NCI-H1417 (cell line): ENCODE data around the gene RNLS.

Source experiments
- DNase-seq, 3 experiments: peaks; one replicate each; lab custom pipeline; 2025; lab: John Stamatoyannopoulos, UW

The RNLS gene

DNA sequence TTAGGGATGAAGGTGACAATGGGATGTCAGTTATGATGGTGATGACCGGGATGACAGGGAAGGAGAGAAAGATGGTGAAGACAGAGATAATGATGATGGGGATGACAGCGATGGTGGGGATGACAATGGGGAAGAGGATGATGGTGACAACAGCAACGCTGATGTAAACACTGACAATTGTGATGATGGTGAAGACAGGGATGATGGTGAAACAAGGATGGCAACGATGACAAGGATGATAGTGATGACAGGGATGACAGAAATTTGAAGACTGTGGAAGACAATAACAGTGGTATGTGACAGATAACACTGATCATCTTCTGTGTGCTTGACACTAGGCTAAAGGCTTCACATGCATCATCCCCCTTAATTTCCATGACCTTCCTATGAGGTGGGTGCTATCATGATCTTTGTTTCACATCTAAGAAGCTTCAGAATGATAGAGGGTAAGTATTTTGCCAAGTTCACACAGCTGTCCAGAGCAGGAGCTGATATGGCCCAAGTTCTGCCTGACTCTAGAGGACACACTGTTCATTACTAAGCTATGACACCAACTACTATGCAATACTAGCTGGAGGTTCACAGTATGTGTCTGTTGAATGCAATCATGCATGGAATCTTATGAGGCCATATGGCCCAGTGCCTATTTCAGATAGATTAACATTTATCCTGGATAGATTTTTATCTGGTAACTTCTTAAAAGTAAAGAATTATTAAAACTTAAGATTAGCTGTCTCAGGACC, 105.6 kb downstream of the RNLS start:
- DNase-seq = no peak

DNA sequence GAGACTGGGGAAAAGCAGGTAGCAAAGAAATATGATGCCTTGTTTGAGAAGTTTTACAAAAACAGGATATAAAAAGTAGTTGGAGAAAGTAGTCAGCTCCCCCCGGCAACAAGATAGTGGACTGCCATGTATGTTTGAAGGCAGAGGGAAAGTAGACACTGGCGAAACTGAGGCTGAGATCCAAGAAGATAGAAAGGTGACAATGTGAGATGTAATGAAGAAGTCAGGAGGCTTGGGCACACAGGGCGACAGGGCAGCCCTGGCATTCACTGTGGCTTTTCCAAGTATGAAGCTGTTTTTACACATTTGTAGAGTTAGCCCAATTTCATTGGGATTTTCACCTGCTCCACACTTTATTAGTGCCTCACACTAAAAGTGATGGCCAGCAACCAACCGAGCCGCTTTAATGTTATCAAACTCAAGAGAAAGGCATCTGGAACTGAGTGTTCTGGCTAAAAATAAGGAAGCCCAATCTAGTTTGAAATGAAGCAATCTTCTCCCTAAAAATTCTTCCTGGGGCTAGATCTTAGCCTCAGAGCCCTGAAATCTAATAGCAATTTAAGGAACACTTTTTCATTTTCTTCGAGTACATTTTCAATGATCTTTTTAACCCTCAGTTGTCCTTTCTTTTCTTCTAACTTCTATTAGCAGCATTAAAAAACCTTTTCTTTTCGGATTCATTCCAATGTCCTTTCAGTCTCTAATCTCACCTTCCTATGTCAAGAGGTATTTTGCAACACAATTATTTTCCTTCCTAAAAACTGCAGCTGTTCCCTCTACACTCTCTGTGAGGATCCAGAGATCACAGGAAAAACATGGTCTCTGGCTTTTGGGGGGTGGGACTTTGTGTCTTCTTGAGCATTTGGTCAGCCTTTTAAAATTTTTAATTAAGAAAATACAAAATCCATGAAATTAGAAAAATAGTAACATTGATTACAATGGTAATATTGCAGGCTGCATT, 108.0 kb downstream of the RNLS start:
- DNase-seq = no peak

DNA sequence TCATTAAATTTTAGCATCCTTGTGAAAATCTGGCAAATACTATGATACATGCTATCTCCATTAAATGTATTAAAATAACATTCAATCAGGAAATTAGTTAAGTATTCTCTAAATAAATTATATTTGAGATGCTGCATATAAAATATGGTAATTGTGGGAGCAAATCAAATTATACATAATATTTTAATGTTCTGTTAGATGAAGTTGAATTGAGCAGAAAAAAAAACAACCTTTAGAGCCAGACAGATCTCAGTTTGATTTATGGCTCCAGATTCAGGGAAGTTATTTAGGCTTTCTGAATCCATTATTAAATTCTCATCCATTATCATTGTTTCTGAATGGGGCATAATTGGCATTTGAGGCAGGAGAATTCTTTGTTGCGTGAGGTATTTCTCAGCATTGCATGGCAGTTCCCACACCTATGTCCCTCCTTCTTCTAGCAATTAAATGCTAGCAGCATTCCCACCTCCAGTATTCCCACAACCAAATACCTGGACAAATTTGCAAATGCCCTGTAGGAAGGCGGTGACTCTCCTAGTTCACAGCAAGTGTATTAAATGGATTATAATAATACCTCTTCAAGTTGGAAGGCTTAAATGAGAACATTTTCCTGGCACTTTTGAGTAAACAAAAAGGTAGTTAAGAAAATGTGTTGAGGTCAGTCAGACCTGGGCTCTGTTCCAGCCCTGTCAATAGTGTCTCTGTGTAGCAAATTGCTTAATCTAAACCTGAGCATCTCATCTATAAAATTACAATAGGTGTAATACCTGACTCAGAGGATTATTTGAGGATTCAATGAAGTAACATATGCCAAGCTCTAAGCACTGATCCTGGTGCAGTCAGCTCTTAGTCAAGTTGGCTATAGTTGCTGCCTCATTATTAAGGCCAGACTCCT, 108.9 kb downstream of the RNLS start:
- peak in 2 of 3 experiments; percentile 46 to 93 for DNase-seq

DNA sequence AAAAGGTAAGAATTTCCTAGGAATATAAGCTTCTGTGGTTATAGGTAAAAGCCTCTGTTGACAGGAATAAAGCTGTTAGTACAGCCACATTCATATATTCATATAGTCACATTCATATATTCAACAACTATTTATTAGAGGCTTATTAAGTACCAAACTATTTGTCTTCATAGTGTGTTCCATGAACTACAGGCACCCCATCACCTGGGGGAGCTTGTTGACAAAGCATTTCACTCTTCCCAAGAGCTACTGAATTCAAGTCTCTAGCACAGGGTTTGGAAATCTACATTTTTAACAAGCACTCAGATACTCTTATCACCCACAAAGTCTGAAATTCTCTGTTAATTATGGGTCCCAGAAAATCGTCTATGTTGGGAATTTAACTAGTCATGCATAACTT, 110.6 kb downstream of the RNLS start:
- no peak for DNase-seq

DNA sequence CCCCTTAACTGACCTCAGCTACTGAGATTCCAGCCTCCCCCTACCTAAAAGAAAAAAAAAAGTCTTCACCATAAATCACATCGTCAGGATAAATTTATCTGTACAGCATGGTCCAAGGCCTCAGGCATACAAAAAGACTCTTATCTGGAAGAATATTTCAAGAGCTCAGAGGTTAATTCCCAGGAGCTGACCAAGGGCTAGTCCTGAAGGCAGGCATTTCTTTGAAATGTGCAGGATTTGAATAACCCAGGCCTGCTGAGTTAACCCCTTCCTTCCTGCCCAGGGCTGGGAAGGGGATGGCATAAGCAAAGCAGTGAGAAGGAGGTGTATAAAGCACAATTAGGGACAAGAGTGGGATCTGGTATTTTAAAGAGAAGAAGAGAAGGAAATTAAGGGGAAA, 111.2 kb downstream of the RNLS start:
- no peak for DNase-seq

DNA sequence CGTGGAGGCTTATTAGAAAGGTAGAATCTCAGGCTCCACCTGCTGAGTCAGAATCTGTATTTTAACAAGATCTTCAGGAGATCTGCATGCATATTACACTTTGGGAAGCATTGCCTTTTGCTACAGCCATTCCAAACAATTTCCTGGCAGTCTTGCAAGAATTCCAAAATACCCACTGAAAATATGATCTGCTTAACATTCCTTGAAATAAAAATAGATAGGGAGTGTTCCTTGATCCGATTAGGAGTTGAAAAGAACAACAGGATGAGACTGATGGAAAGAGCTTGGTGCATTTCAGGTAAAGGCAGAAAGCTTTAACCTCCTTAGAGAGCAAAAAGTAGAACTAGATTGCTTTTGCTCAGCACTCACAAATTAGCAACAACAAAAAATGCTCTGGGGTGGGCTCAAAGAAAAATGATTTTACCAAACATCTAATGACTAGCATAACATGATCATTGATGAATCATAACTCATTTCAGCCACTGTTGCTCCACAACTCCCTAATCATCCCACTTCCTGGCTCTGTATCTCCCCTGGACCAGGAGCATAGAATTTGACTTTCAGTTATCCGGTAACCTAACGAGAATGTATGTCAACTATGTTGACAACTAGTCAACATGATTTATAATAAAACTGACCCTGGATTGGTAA, 115.2 kb downstream of the RNLS start:
- no peak for DNase-seq

DNA sequence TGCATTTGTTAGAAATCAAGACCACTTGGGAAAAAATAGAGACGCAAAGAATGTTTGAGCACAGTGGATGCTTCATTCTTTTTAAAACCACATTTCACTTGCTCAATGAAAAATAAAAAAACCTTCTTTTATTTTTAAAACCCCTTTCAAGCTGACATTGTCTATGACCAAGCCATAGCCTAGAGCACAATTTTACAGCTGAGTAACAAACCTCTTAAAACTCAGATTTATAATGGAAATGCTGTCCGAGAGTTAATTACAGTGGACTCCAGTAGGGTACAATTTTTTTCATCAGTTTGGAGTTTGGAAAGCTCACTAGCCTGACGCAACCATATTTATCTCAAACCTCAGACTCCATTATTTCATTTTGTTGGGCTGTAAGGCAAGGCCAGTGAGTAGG, 116.3 kb downstream of the RNLS start:
- DNase-seq = peak in 1 of 3 experiments; percentile 17

DNA sequence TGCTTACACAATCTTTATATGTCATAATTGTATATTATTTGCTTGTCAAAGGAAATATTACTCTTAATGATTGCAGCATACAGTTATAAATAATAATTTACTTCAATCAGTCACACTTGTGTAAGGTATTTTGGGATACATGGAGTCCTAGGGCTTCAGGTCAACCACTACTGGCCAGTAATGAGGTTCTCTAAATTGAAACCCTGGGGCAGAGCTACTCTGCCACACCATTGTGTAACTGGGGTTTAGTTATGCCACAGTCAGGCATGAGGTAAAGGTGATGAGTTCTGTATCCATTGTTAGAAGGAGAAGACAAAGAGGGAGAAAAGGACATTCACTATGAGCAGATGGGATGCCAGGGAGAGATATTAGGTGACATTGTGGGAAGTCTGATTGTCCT, 117.4 kb downstream of the RNLS start:
- no peak for DNase-seq

DNA sequence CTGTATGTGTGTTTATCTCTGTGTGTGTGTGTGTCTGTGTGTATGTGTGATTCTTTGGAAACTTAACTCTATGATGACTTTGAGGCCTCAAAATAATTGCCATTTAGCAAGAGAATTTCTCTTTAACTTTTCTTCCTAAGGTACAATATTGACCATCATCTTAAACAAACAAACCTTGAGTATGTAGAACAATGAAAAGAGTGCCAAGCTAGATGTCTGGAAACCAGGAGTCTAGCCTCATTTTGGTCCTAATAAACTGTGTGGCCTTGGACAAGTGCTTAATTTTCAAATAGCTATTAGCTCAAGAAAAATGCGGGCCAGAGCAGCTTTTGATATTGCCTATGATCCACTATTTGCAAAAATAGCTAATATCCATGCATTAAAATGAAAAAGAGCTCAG, 119.3 kb downstream of the RNLS start:
- DNase-seq = no peak

DNA sequence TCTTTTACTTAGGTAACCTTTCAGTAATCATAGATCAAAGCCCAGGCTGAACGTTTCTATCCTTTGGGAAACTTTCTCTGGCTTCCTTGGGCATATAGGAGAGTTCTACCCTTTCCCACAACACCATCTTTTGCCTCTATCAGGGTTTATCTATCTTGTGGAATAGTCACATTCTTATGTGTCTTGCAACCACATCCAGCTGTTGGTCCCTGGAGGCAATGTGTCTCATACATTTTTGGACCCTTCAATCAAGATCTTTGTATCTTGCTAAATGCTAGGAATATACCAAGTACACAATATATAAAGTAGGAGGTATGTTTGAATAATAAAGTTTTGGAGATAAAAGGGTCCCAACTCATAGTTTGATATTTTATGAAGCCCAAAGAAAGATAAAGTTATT, 121.7 kb downstream of the RNLS start:
- no peak for DNase-seq

DNA sequence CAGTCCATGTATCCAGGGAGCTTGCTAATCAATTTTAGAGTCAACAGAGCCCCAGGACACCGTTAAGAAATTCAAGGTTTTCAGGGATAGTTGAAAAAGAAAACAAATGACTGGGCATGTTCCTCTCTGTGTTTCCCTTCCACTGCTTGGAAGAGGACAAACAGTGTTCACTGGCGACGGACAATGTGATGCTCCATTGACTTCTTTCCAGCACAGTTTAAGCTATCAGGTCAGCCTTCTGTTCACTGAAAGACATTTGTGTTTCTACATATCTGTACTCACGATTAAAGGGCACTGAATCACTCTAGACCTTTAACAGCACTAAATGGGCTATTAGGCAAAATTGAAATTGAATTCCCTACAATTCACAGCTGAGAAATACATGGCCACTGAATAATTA, 123.6 kb downstream of the RNLS start:
- no peak for DNase-seq

DNA sequence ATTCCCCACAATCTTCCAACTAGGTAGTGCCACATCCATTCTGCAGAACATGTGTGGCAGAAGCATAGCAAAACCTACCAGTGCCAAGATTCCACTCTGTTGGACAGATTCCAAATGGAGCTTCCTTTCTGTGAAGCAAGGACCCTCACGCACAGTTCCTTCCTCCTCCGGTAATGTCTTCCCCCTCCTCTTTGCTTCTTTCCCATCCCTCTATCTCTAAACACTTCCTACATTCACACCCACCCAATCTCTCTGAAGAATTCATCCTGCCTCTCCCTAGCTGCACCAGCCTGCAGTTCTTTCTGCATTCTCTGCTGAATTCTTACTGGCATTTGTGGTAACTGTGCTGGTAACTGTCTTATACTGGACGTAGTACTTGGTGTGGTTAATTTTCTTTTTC, 124.9 kb downstream of the RNLS start:
- no peak for DNase-seq

DNA sequence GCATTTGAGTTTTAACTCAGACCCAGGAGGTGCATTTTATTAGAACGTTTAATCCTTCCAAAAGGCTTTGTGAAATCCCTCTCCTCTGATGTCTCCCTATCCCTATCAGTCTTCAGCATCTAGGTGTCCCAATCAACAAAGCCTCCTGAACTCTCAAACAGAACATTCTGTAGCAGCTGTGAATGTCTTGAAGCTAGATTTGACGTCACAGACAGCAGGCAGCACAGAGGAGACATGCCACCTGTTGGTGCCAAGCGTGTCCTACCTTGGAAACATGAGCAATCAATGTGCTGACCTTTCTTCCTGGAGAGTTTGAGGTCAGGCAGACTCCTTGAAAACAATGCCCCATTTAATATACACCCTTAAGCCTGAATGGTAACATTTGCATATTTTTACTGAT, 125.5 kb downstream of the RNLS start:
- DNase-seq = no peak

DNA sequence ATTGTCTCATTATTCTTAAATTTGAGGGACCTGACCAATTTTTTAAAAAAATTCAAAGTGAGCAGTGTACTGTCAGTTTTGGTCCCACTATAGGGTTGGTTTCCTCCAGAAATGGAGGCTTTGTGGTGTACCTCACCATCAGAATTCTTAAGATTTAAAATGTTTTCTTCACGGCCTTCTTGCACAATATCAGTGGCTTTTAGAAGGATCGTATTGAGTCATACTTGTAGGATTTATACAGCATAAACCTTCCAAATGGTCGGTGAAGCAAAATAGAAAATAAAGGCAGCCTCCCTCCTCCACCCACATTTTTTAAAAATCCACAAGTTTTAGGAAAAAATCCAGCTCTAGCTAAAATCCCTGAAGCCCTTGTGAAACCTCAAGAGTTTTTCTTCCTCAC, 126.4 kb downstream of the RNLS start:
- DNase-seq = no peak

DNA sequence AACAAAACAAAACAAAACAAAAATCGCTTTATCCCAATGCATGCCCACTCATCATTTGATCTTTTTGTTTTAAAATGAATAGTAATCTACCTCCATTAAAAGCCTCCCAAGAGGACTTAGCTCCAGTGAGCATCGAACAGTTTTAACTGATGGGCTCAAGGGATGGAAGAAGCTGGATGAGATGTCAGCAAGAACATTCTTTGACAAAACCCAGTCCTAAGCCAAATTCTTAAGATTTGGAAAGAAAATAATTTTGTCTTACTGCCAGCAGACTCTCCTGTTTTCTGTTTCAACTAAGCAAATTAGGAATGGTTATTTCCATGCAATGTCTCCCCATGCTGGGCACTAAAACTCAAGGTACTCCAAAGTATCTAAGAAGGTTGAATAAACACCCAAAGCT, 127.3 kb downstream of the RNLS start:
- no peak for DNase-seq

DNA sequence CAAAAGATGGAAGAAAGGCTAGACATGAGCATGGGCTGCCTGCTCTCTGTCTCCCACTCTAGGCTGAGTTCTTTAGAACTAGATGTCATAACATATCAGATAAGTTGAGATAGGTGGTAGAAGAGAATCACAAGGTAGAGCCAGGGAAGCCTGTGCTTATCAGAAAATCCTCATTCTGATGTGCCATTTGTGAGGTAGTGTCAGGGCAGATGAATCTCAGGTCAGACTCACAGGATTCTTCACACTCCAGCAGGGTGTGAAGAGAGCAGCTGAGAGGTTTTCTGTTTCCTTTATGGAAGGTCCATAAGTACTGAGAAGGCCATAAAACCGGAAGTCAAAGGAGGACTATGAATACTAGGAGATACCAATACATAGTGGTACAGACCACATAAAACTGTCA, 132.9 kb downstream of the RNLS start:
- DNase-seq = no peak

DNA sequence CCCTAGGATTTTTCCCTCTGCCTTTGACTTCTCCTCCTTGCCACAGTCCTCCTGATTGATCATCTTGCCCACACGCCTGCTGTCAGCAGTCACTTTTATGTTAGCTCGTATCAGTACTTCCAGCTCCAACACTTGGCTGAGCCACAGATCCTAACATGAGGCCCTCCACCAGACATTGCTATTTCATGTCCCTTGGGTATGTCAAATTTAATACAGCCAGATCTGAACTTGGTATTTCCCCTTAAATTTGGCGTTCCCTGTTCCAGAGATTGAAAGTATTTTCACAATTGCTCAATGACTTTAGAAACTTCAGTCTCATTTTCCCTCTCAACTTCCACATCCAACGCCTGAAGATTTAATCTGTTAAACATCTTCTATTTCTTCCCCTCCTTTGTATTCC, 140.4 kb downstream of the RNLS start:
- DNase-seq = no peak

DNA sequence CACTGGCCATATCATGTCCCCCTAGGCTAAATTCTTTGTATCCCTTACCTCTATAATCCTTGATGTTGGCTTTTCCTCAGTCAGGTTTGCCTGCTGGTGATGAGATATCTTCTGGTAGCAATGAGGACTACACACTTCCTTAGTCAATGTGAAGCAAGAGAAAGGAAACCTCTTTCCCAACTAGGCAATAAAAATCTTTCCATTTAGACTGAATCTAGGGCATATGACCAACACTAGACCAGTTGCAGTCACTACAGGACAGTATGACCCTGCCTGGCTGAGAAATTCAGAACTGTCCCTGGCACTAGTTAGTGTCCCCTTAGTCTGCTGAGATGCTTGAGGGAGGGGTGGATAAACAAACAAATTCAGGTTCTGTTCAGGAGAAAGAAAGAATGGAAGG, 142.6 kb downstream of the RNLS start:
- no peak for DNase-seq

DNA sequence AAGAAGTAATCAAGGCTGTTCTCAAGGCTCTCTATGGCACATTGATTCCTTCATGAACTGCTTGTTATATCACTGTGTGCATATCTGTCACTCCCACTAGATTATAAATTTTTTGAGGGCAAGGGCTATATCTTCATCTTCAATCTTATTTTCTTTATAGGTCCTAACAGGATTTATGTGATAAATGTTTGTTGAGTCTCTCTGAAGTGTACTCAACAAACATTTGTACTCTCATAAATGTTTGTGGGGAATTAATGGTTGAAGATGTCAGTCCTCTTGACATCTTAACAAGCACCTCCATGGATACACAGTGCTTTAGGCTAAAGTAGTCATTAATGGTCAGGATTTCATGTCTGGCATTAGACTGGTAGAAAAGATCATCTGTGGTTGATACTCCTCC, 143.2 kb downstream of the RNLS start:
- peak in 2 of 3 experiments; percentile 28 to 50 for DNase-seq

DNA sequence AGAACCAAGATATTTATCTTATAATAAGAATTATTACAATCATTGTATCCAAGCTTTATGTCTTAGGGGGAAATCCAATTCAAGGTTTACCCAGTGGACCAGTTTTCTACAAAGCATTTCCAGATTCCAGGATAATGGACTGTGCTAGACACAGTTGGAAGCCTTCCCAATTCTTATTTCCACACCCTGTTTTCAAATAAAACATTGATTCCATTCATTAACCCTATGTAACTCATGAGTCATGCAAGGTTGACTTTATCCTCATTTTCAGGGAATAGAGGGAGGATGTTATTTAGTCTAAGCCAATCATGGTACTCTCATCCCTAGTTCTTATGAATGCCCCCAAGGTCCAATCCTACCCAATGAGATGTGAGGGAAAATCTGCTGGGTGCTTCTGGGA, 145.7 kb downstream of the RNLS start:
- no peak for DNase-seq

DNA sequence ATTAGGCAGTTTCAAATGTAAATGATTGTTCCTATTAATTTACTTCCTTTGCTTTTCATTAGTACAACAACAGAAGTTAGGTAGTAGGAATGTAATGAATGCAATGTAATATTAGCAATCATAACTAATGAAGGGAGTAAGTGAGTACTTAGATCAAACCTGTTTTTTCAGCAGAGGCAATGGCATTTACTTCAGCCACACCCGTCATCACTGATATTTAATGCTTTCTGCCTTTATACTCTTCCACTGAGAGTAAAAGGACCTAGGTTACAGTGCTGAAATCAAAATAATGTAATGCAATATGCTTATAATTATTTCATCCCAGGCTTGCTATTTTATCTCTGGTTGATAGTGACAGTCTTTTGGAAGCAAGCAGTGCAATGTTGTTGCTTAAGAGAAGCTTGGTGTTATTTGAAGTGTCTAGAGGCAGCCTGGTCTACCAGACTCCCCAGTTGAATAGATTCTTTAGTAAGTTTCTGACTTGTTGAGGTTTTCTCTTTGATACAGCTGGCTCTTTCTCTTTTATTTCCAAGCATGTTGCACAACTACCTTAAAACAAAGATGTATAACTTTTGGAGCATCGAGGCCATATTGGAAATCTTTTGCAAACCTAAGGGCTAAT, 149.4 kb downstream of the RNLS start:
- no peak for DNase-seq
